Measurements from ENCODE around the gene TPST2.

- TF ChIP-seq CTCF (IDR thresholded peaks at IDR 0.05) (no peak), POLR2A (IDR thresholded peaks at IDR 0.05) (no peak), POLR2AphosphoS5 (IDR thresholded peaks at IDR 0.05) (no peak)
These were observed 87.9 kb downstream of the TPST2 start for GRCh38 chr22:26501996-26502395.
